MM.1S (cell line): ENCODE measurements around the gene CSGALNACT2.

Source experiments
- DNase-seq: peaks from one replicate; pipeline ENCODE4 v3.0.0-alpha.2; 2015
- H2AFZ ChIP-seq: fragments of 300-600 bp; sonication (generic); 2 replicates; pipeline ENCODE4 v1.6.0; 2016; ENCODE audit warnings: antibody characterized with exemption, low read length
- H3F3A ChIP-seq: fragments of 300-600 bp; sonication (generic); 2 replicates; pipeline ENCODE4 v1.6.1; 2016; ENCODE audit warnings: mild to moderate bottlenecking, antibody characterized with exemption, low read length, moderate library complexity, mixed read lengths; ENCODE audit not compliant: insufficient read depth
- H3K27ac ChIP-seq: fragments of 300-600 bp; sonication (generic); 2 replicates; pipeline ENCODE4 v1.5.1; 2016; ENCODE audit warnings: mild to moderate bottlenecking, low read length
- H3K27me3 ChIP-seq: fragments of 300-600 bp; sonication (generic); replicated peaks from 2 replicates; pipeline ENCODE4 v1.6.0; 2016; ENCODE audit warnings: low read length; ENCODE audit not compliant: insufficient read depth
- H3K36me3 ChIP-seq: fragments of 300-600 bp; sonication (generic); replicated peaks from 2 replicates; pipeline ENCODE4 v1.6.1; 2016; ENCODE audit warnings: mild to moderate bottlenecking, low read length, mixed read lengths; ENCODE audit not compliant: insufficient read depth
- H3K4me1 ChIP-seq: fragments of 300-600 bp; sonication (generic); 2 replicates; pipeline ENCODE4 v1.6.1; 2016; ENCODE audit warnings: low read length, mixed read lengths
- H3K4me2 ChIP-seq: fragments of 300-600 bp; sonication (generic); 2 replicates; pipeline ENCODE4 v1.6.0; 2016; ENCODE audit warnings: low read depth, low read length
- H3K4me3 ChIP-seq: fragments of 300-600 bp; sonication (generic); 2 replicates; pipeline ENCODE4 v1.5.1; 2016; ENCODE audit warnings: low read length, mixed read lengths
- H3K79me2 ChIP-seq: fragments of 300-600 bp; sonication (generic); 2 replicates; pipeline ENCODE4 v1.6.1; 2016; ENCODE audit warnings: mixed run types, low read length, mixed read lengths
- H3K9ac ChIP-seq: fragments of 300-600 bp; sonication (generic); 2 replicates; pipeline ENCODE4 v1.6.1; 2016; ENCODE audit warnings: low read length, mixed read lengths
- H3K9me2 ChIP-seq: fragments of 300-600 bp; sonication (generic); replicated peaks from 2 replicates; pipeline ENCODE4 v1.6.1; 2016; ENCODE audit warnings: mild to moderate bottlenecking, low read length, mixed read lengths; ENCODE audit not compliant: insufficient read depth
- H3K9me3 ChIP-seq: fragments of 300-600 bp; sonication (generic); replicated peaks from 2 replicates; pipeline ENCODE4 v1.6.1; 2016; ENCODE audit warnings: mild to moderate bottlenecking, low read length, mixed read lengths; ENCODE audit not compliant: insufficient read depth
- H4K20me1 ChIP-seq: fragments of 300-600 bp; sonication (generic); 2 replicates; pipeline ENCODE4 v1.6.1; 2016; ENCODE audit warnings: mild to moderate bottlenecking, low read length, moderate library complexity, mixed read lengths; ENCODE audit not compliant: insufficient read depth
- EZH2 ChIP-seq: fragments of 300-600 bp; sonication (generic); optimal IDR thresholded peaks from 2 replicates; pipeline ENCODE3; 2017; ENCODE audit warnings: low read depth, mild to moderate bottlenecking, antibody characterized with exemption, low read length, mixed read lengths
- EZH2phosphoT487 ChIP-seq: fragments of 300-600 bp; sonication (generic); IDR thresholded peaks from 2 replicates; pipeline ENCODE4 v1.6.1; 2018; ENCODE audit warnings: antibody characterized with exemption, low read length
- TF ChIP-seq, protein P1 (sequence below): fragments of 300-600 bp; sonication (generic); IDR thresholded peaks from 2 replicates; pipeline ENCODE4 v1.5.1; 2016; ENCODE audit warnings: antibody characterized with exemption, low read length, mixed read lengths

The CSGALNACT2 gene

DNA sequence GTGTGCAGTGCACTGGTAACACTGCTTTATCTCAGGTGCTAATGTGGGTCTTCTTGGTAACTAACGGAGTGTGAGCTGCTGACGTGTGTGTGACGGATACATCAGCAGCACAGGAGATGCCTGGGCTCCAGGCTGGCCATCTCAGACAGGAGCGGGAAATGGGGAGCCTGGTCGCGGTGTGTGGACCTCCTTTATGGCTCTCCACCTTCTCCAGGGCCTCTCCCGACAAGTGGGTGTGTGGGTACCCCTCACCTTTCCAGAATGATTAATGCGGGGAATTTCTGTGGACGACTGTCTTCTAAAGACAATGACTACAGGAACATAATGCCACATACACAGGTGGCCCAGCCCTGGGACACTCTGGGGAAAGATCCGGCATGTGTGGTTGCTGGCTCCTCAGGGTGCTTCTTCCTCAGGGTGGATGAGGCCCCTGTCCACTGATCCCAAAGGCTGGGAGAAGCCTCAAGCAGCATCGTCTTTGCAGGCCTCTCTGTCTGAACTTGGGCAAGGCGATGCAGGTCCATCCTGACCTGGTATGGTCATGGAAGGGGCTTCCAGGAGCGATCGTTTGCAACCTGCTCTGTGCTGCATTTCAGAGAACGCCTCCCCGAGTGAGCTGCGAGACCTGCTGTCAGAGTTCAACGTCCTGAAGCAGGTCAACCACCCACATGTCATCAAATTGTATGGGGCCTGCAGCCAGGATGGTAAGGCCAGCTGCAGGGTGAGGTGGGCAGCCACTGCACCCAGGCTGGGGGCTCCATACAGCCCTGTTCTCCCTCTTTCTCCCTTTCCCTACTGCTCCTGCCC, 20.3 kb upstream of the CSGALNACT2 start:
- TF ChIP-seq EZH2: no peak
- no peak for TF ChIP-seq EZH2phosphoT487
- TF ChIP-seq, protein P1, sequence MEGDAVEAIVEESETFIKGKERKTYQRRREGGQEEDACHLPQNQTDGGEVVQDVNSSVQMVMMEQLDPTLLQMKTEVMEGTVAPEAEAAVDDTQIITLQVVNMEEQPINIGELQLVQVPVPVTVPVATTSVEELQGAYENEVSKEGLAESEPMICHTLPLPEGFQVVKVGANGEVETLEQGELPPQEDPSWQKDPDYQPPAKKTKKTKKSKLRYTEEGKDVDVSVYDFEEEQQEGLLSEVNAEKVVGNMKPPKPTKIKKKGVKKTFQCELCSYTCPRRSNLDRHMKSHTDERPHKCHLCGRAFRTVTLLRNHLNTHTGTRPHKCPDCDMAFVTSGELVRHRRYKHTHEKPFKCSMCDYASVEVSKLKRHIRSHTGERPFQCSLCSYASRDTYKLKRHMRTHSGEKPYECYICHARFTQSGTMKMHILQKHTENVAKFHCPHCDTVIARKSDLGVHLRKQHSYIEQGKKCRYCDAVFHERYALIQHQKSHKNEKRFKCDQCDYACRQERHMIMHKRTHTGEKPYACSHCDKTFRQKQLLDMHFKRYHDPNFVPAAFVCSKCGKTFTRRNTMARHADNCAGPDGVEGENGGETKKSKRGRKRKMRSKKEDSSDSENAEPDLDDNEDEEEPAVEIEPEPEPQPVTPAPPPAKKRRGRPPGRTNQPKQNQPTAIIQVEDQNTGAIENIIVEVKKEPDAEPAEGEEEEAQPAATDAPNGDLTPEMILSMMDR: no peak
- H3K9ac ChIP-seq: no peak overlapping the region
- no peaks in the 10 kb centered on the region for H3K27me3 ChIP-seq
- H3K4me2 ChIP-seq: no peak overlapping the region
- no peaks in the 10 kb centered on the region for H3K36me3 ChIP-seq
- H3K27ac ChIP-seq: no peak overlapping the region
- H3K4me1 ChIP-seq: no peaks in the 10 kb centered on the region
- no peaks in the 10 kb centered on the region for H3F3A ChIP-seq
- no peak for DNase-seq
- no peak overlapping the region for H2AFZ ChIP-seq
- H4K20me1 ChIP-seq: no peaks in the 10 kb centered on the region
- H3K9me2 ChIP-seq: no peaks in the 10 kb centered on the region
- H3K4me3 ChIP-seq: no peak overlapping the region
- no peaks in the 10 kb centered on the region for H3K79me2 ChIP-seq
- no peaks in the 10 kb centered on the region for H3K9me3 ChIP-seq

DNA sequence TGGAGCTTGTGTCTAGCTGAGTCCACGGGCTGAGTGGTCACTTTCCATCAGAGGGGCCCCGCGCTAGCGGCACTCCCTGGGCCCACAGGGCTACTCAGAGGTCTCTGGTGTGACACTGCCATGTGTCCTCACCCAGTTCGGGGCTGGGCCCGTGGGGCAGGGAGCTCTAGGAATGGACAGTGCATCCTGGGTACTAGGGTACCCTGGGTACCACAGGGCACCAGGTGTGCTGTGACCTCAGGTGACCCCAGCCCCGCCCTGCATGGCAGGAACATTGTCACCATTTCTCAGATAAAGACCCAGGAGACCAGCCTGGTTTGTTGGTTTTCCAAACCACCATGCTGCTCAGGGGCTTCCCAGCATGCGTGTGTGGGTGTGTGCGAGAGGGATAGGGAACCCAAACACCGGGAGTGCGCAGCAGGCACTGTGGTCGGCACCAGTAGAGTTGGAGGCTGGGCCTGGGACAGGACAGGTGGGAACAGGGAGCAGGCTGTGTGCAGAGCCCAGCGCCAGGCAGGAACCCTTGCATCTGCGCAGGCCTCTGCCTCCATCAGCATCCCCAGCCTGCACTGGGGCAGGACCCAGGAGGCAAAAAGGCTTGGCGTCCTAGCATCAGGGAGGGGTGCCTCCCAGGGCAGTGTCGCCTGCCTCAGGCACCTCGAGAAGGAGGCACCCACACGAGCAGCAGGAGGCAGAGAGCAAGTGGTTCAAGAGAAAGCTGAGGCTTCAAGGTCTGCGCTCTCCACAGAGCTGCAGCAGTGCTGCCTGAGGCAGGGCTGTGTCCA, 19.4 kb upstream of the CSGALNACT2 start:
- H3K9me3 ChIP-seq: no peaks in the 10 kb centered on the region
- no peak overlapping the region for H3K4me3 ChIP-seq
- H3K79me2 ChIP-seq: no peaks in the 10 kb centered on the region
- H3K9me2 ChIP-seq: no peaks in the 10 kb centered on the region
- no peak for DNase-seq
- no peaks in the 10 kb centered on the region for H3K36me3 ChIP-seq
- no peak overlapping the region for H3K9ac ChIP-seq
- H2AFZ ChIP-seq: no peak overlapping the region
- H4K20me1 ChIP-seq: no peaks in the 10 kb centered on the region
- H3F3A ChIP-seq: no peaks in the 10 kb centered on the region
- no peaks in the 10 kb centered on the region for H3K4me1 ChIP-seq
- H3K27ac ChIP-seq: no peak overlapping the region
- no peak overlapping the region for H3K4me2 ChIP-seq
- TF ChIP-seq, protein P1: no peak
- TF ChIP-seq EZH2phosphoT487 (no peak), EZH2 (no peak)
- no peaks in the 10 kb centered on the region for H3K27me3 ChIP-seq

DNA sequence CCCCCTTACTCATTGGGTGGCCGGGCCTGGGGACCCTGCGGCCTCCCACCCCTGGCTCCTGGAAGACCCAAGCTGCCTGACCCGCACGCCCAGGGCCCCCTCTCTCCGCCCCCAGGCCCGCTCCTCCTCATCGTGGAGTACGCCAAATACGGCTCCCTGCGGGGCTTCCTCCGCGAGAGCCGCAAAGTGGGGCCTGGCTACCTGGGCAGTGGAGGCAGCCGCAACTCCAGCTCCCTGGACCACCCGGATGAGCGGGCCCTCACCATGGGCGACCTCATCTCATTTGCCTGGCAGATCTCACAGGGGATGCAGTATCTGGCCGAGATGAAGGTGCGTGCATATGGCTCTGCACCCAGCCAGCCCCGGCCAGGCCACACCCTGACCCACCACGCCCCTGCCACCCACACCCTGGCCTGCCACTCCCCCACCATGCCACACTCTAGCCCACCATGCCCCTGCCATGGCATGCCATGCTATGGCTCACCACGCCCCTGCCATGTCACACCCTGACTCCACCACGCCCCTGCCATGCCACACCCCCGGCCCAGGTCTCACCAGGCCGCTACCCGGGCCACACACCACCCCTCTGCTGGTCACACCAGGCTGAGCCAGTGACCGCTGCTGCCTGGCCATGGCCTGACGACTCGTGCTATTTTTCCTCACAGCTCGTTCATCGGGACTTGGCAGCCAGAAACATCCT, 18.7 kb upstream of the CSGALNACT2 start:
- TF ChIP-seq, protein P1: no peak
- TF ChIP-seq EZH2phosphoT487 (no peak), EZH2 (no peak)
- Histone ChIP-seq H3K36me3 (no peaks in the 10 kb centered on the region), H3K9me2 (no peaks in the 10 kb centered on the region), H2AFZ (no peak overlapping the region), H3K27me3 (no peaks in the 10 kb centered on the region), H3K9me3 (no peaks in the 10 kb centered on the region), H3K4me3 (no peak overlapping the region), H3F3A (no peaks in the 10 kb centered on the region), H4K20me1 (no peaks in the 10 kb centered on the region), H3K4me2 (no peak overlapping the region), H3K79me2 (no peaks in the 10 kb centered on the region), H3K9ac (no peak overlapping the region), H3K4me1 (no peaks in the 10 kb centered on the region), H3K27ac (no peak overlapping the region)
- DNase-seq: no peak
